IPS-NIHi7 (cell line): ENCODE data around the gene LIPE.
"Not testable (repeated sequence)": the region's sequence is repeated elsewhere in the genome, so short reads cannot be mapped to it uniquely, and the experiment has no call there.

Experiments
- DNase-seq: peaks from one replicate; pipeline ENCODE4 v3.0.0; 2012; ENCODE audit warnings: mixed read lengths; ENCODE audit errors: extremely low spot score

Gene LIPE

GRCh38 chr19:42427313-42427712, at the start of gene LIPE:
LIPE (minus strand) TSS chr19:42427388; CDS start chr19:42427149, 239 bp downstream.
- DNase-seq: no peak

GRCh38 chr19:42475366-42475765, 48.2 kb upstream of the LIPE start:
- no peak for DNase-seq

- no peak for DNase-seq
Measured at GRCh38 chr19:42474743-42475142, 47.6 kb upstream of the LIPE start.

- no peak for DNase-seq
Measured at GRCh38 chr19:42473686-42474085, 46.5 kb upstream of the LIPE start.

- DNase-seq: no peak
Measured at GRCh38 chr19:42472402-42473147, 45.4 kb upstream of the LIPE start.

GRCh38 chr19:42471554-42472249, 44.5 kb upstream of the LIPE start:
- peak; percentile 28 for DNase-seq

GRCh38 chr19:42469311-42470235, 42.4 kb upstream of the LIPE start:
- no peak for DNase-seq

GRCh38 chr19:42468273-42468796, 41.1 kb upstream of the LIPE start:
- no peak for DNase-seq

GRCh38 chr19:42467183-42467760, 40.1 kb upstream of the LIPE start:
- DNase-seq: no peak

GRCh38 chr19:42466521-42467182, 39.5 kb upstream of the LIPE start:
- no peak for DNase-seq

GRCh38 chr19:42465827-42466280, 38.7 kb upstream of the LIPE start:
- no peak for DNase-seq

- DNase-seq: no peak
Measured at GRCh38 chr19:42461700-42462324, 34.6 kb upstream of the LIPE start.

GRCh38 chr19:42461231-42461630, 34.0 kb upstream of the LIPE start:
- DNase-seq: not testable (repeated sequence)

GRCh38 chr19:42459926-42460325, 32.7 kb upstream of the LIPE start:
- DNase-seq: no peak

GRCh38 chr19:42455621-42456081, 28.5 kb upstream of the LIPE start:
- DNase-seq: no peak

GRCh38 chr19:42455086-42455485, 27.9 kb upstream of the LIPE start:
- no peak for DNase-seq

- no peak for DNase-seq
Measured at GRCh38 chr19:42452590-42452989, 25.4 kb upstream of the LIPE start.

GRCh38 chr19:42450314-42450934, 23.2 kb upstream of the LIPE start:
- DNase-seq: peak; percentile 90

- DNase-seq: not testable (repeated sequence)
Measured at GRCh38 chr19:42448306-42448705, 21.1 kb upstream of the LIPE start.

GRCh38 chr19:42445948-42446347, 18.8 kb upstream of the LIPE start:
- DNase-seq: no peak
